ENCODE measurements around the gene CNGA1. TPM values are rescaled to one million over a fixed set of nuclear protein-coding genes. Genes with fewer than 3 reads are reported as not detected.

CNGA1 gene
- total RNA-seq, 4 donors from 2014 or later = 1.1 to 1.7 (median 1.4) TPM; not detected in 1

DNA sequence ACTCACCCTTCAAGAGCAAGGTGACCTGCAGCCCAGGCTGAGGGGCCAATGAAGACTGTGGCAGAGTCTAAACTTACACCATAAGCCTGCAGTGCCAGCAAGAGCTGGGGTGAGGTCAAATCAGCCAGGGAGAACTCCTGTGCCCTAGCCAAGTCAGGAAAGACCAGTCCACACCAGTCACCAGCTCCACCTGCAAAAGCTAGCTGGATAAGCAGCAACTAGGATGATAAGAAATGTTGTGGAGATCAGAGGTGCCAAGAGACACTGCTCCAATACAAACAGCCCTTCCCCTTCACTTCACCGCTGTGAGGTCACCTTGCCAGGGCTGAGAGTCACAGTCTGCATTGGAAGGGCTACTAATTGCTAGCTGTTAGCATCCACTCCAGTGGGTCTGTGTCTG lies 31.4 kb upstream of the CNGA1 start:
- no peak for DNase-seq (ENCODE audit: low spot score)
- no peak for ATAC-seq (ENCODE audit: low FRiP score)
- TF ChIP-seq, protein P1, sequence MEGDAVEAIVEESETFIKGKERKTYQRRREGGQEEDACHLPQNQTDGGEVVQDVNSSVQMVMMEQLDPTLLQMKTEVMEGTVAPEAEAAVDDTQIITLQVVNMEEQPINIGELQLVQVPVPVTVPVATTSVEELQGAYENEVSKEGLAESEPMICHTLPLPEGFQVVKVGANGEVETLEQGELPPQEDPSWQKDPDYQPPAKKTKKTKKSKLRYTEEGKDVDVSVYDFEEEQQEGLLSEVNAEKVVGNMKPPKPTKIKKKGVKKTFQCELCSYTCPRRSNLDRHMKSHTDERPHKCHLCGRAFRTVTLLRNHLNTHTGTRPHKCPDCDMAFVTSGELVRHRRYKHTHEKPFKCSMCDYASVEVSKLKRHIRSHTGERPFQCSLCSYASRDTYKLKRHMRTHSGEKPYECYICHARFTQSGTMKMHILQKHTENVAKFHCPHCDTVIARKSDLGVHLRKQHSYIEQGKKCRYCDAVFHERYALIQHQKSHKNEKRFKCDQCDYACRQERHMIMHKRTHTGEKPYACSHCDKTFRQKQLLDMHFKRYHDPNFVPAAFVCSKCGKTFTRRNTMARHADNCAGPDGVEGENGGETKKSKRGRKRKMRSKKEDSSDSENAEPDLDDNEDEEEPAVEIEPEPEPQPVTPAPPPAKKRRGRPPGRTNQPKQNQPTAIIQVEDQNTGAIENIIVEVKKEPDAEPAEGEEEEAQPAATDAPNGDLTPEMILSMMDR (IDR thresholded peaks at IDR 0.05) = no peak

DNA sequence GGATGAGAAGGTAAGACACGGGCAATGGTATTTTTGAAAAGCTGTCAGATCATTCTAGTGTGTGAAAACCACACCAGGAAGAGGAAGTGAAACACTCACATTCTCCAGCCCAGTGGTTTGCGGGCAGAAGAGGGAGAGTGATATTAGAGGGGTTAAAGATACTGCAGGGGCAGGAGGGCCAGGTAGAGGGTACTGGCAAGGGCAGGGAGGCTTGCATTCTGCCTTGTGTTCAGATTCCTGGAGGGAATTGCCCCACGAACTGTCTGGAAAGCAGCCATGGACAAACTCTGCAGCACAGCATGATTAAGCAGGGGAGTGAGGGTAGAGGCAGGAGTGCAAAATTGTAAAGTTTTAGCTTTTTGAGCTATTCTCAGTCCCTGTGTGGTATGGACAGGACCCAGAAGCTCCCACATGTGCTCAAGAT lies 31.0 kb upstream of the CNGA1 start:
- ATAC-seq (ENCODE audit: low FRiP score) = no peak
- TF ChIP-seq, protein P1 (IDR thresholded peaks at IDR 0.05) = no peak

DNA sequence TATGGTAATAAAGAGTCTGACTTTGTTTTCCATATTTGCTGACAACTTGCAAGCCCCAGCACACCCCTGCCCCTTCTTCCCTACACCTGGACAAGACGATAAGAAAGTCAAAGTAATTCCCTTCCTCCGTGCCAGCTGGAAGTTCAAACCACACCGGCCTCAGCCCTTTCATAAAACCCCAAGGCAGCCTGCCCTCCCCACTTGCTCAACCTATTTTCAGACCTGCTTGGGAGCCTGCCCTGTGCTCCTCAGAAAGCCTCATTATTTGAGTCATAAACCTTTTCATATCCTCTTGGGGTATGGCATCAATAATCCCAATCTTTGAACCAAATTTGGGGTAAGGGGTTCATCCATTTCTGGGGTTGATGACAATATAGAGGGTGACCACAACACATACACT lies 29.6 kb upstream of the CNGA1 start:
- ATAC-seq (ENCODE audit: low FRiP score) = no peak

More for the DNA sequence above, 31.0 kb upstream of the CNGA1 start:
- DNase-seq (ENCODE audit: low spot score) = no peak

DNA sequence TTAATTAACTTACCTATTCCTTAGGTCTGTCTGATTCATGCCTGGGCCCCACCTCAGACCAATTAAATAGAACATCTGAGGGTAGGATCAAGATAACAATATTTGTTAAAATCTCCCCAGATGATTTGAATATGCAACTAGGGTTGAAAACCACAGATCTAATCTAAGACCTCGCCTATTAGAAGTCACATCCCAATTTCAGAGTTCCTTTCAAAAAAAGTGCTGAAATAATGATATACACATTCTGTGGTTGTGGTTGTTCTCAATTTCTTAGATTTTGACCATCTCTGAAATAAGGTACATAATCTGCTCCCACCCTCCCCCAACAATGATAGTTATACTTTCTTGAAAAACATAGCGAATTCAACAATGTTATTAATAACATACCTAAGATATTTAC lies 27.8 kb upstream of the CNGA1 start:
- TF ChIP-seq, protein P1 (IDR thresholded peaks at IDR 0.05) = no peak
- ATAC-seq (ENCODE audit: low FRiP score) (no peak), DNase-seq (ENCODE audit: low spot score) (no peak)

More for the DNA sequence above, 29.6 kb upstream of the CNGA1 start:
- no peak for DNase-seq (ENCODE audit: low spot score)
- TF ChIP-seq, protein P1 (IDR thresholded peaks at IDR 0.05) = no peak

DNA sequence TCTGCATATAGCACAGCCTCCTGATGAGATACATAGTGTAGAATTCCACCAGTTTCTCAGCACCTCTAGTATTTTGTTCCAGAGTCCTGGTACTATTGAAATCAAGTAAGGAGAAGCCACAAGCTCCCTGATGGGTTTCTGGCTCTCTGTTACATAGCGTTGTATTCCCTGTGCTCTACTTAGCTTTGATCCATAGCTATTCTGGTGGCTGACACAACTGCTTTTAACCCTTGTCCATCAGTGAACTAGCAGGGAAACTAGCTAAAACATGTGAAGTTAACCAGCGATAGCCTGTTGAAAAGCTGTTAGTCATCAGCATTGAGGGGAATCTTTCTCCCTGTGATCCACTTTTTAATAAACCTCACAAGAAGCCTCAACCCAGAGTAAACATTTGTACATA lies 27.0 kb upstream of the CNGA1 start:
- TF ChIP-seq, protein P1 (IDR thresholded peaks at IDR 0.05) = no peak
- ATAC-seq (ENCODE audit: low FRiP score) = no peak

DNA sequence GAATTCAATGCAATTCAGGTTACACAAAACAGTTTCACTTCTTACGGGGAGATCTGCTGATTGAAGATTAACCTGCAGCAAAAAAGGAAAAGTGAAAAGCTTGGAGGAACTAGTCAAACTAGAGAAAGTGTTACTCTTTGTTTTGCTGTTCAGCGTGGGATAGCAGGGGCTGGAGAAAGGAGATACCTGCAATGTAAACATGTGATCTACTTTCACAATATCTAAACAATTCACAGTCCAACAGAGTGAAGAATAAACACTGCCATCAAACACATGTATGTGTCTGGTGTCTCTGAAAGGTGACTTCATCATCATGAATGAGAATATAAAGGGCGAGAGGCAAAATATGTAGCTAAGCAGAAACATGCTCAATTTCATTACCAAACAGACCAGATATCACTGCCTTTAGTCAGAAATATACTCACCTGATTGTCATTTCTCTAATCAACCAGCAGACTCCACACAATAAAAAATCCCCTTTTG lies 26.5 kb upstream of the CNGA1 start:
- ATAC-seq (ENCODE audit: low FRiP score) = no peak
- no peak for DNase-seq (ENCODE audit: low spot score)
- TF ChIP-seq, protein P1 (IDR thresholded peaks at IDR 0.05) = no peak

More for the DNA sequence above, 27.0 kb upstream of the CNGA1 start:
- no peak for DNase-seq (ENCODE audit: low spot score)

DNA sequence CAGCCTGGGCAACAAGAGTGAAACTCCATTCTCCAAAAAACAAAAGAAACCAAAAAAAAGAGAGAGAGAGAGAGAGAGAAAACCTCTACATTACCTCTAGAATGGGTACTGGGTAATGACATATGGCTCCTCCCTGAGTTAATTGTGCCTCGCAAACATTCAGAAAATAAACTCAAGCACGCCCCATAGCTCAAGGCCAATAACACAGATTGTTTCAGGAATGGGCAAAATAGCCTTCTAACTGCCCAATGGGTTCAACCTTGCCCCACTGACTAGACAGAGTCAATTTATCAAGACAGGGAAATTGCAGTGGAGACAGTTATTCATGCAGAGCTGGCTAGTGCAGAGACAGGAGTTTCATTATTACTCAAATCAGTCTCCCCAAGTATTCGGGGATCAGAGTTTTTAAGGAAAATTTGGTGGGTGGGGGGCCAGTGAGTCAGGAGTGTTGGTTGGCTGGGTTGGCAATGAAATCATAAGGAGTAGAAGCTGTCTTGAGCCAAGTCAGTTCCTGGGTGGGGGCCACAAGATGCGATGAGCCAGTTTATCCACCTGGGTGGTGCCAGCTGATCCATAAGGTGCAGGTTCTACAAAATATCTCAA lies 25.2 kb upstream of the CNGA1 start:
- ATAC-seq (ENCODE audit: low FRiP score) = no peak
- TF ChIP-seq, protein P1 (IDR thresholded peaks at IDR 0.05) = no peak

More for the DNA sequence above, 25.2 kb upstream of the CNGA1 start:
- DNase-seq (ENCODE audit: low spot score) = no peak
